Liver (tissue), 9 donors: ENCODE results near the gene ALG1L2. TPM values are rescaled to one million over a fixed set of nuclear protein-coding genes. Genes with fewer than 3 reads are reported as not detected.
"Not testable (repeated sequence)": the region's sequence is repeated elsewhere in the genome, so short reads cannot be mapped to it uniquely, and the experiment has no call there.

Experiments used
- DNase-seq: peaks from one replicate; pipeline ENCODE4 v3.0.0-alpha.2; 2017; ENCODE audit warnings: low spot score
- H3K27ac ChIP-seq, 2 donors: one replicate each; pipeline ENCODE4 v1.7.0; 2013; ENCODE audit warnings: inconsistent platforms in 2 of 2, low read length in 2 of 2, control low read depth in 1 of 2, low read depth in 1 of 2, mild to moderate bottlenecking in 1 of 2
- H3K27me3 ChIP-seq, 4 donors: one replicate each; pipeline versions ENCODE4 v1.6.1 to v1.7.0; 2013; ENCODE audit warnings: low read length in 3 of 4, inconsistent platforms in 1 of 4, mild to moderate bottlenecking in 1 of 4, moderate library complexity in 1 of 4; ENCODE audit not compliant: control insufficient read depth in 4 of 4, insufficient read depth in 4 of 4
- H3K36me3 ChIP-seq, 4 donors: one replicate each; pipeline versions ENCODE4 v1.6.1 to v1.7.0; 2013; ENCODE audit warnings: low read length in 3 of 4, mild to moderate bottlenecking in 3 of 4, low read depth in 1 of 4, moderate library complexity in 1 of 4; ENCODE audit not compliant: control insufficient read depth in 4 of 4, insufficient read depth in 3 of 4
- H3K4me1 ChIP-seq, 4 donors: one replicate each; pipeline versions ENCODE4 v1.6.1 to v1.7.0; 2013; ENCODE audit warnings: low read length in 3 of 4, mild to moderate bottlenecking in 3 of 4, moderate library complexity in 1 of 4; ENCODE audit not compliant: control insufficient read depth in 4 of 4, insufficient read depth in 4 of 4
- H3K4me3 ChIP-seq, 3 donors: one replicate each; pipeline versions ENCODE4 v1.6.1 to v1.7.0; 2013; ENCODE audit warnings: low read length in 3 of 3, control low read depth in 1 of 3, low read depth in 1 of 3, mild to moderate bottlenecking in 1 of 3
- H3K9ac ChIP-seq, 2 donors: one replicate each; pipeline ENCODE4 v1.7.0; 2013; ENCODE audit warnings: low read length in 2 of 2, mild to moderate bottlenecking in 2 of 2, moderate library complexity in 2 of 2, control low read depth in 1 of 2, low read depth in 1 of 2
- H3K9me3 ChIP-seq, 4 donors: one replicate each; pipeline versions ENCODE4 v1.6.1 to v1.7.0; 2013; ENCODE audit warnings: low read length in 3 of 4; ENCODE audit not compliant: control insufficient read depth in 4 of 4
- WGBS: extraction: QIAGEN DNeasy Blood & Tissue Kit; methylation state at CpG from one replicate; pipeline ENCODE4 v1.1.7; 2013; 5-methylcytosine and 5-hydroxymethylcytosine counted together
- polyA plus RNA-seq, 2 donors: library from polyadenylated mRNA; stranded (reverse) in 1 of 2; unstranded in 1 of 2; fragments of 200-250 nt in 1 of 2; fragments of >200 nt in 1 of 2; fragmentation: Nextera tagmentation in 1 of 2; extraction: Ambion mirVana in 1 of 2; gene quantifications; one replicate each; pipeline versions ENCODE4 v1.2.1 to v1.2.3, GENCODE V29; 2013 to 2015
- total RNA-seq, 2 donors: library from RNA; depleted of rRNA; stranded (reverse); fragments of >200 nt; gene quantifications; one replicate each; pipeline ENCODE4 v1.2.3, GENCODE V29; 2014
- donor health status: healthy.
- donor health status: healthy.
- donor health status: healthy.
- donor health status: healthy.
- donor health status: healthy.

ALG1L2 gene
- total and polyA plus RNA-seq, 4 donors = not detected

GRCh38 chr3:130144328-130144650 is 62.7 kb downstream of the ALG1L2 start:
- 77% methylated on average over 9 of the region's 9 CpGs for WGBS
- H3K9ac ChIP-seq, H3K27me3 ChIP-seq, H3K9me3 ChIP-seq, DNase-seq, H3K27ac ChIP-seq, H3K4me3 ChIP-seq, H3K36me3 ChIP-seq, H3K4me1 ChIP-seq: not testable (repeated sequence)

- H3K9me3 ChIP-seq = not testable (repeated sequence)
Observed at GRCh38 chr3:130145456-130145855, 63.8 kb downstream of the ALG1L2 start.

GRCh38 chr3:130146465-130146864 is 64.8 kb downstream of the ALG1L2 start:
- not testable (repeated sequence) for H3K4me3 ChIP-seq, H3K36me3 ChIP-seq, H3K27me3 ChIP-seq, DNase-seq, H3K9me3 ChIP-seq, H3K4me1 ChIP-seq, H3K9ac ChIP-seq, H3K27ac ChIP-seq
- 85% methylated on average over 6 of the region's 6 CpGs for WGBS

More at GRCh38 chr3:130145456-130145855, 63.8 kb downstream of the ALG1L2 start:
- H3K27ac ChIP-seq, H3K4me3 ChIP-seq, DNase-seq, H3K27me3 ChIP-seq, H3K9ac ChIP-seq, H3K36me3 ChIP-seq, H3K4me1 ChIP-seq: not testable (repeated sequence)
- WGBS = 84% methylated on average over 5 of the region's 5 CpGs

Other genes starting within 250 kb of the ALG1L2 start
- 10 to 100 TPM; 10.2 to 11.6 TPM for gene TMCC1, start 188.1 kb upstream of the ALG1L2 start, total RNA-seq
- gene TMCC1, start 188.1 kb upstream of the ALG1L2 start, polyA plus RNA-seq = 10 to 100 TPM; 10.4 to 60.0 TPM
- gene TRH, start 107.1 kb upstream of the ALG1L2 start, total RNA-seq = under 1 TPM in 1 of 2 donors, not detected in 1; 0.28 TPM
- gene TRH, start 107.1 kb upstream of the ALG1L2 start, polyA plus RNA-seq = not detected